GM18861 (cell line): ENCODE measurements around the gene TPPP2.

Experiments used
- ATAC-seq: cut with Tn5 transposase; IDR thresholded peaks from one replicate; pipeline ENCODE4 v1.9.1; 2021; ENCODE audit not compliant: unreplicated experiment

TPPP2 gene

DNA sequence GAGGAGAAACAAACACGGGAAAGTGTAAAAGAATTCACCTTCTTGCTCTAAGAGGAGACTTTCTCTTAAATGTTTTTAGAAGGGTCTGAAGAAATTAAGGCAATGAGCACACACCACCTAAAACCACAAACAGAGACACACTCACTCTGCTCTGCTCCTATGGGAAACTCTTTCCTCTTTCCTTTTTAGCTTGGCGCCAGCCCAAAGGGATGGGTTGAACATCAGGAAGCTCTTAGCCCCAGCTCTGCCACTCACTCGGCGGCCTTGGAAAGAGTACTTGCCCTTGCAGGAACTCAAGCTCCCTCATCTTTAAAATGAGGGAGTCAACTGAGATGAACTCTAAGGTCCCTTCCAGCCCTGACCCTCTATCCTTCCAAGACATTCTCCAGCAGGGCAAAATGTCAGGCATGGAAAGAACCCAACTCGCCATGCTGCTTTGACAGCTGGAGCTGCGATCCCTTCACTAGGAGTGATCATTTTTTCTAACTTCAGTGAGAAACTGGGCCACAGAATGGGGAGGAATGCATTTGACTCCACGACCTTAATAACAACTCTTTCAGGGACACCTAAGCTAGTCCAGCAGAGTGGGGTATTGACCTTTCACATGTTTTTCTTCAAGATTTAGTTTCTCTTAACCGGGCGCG, 26.6 kb downstream of the TPPP2 start:
- ATAC-seq, result no peak

DNA sequence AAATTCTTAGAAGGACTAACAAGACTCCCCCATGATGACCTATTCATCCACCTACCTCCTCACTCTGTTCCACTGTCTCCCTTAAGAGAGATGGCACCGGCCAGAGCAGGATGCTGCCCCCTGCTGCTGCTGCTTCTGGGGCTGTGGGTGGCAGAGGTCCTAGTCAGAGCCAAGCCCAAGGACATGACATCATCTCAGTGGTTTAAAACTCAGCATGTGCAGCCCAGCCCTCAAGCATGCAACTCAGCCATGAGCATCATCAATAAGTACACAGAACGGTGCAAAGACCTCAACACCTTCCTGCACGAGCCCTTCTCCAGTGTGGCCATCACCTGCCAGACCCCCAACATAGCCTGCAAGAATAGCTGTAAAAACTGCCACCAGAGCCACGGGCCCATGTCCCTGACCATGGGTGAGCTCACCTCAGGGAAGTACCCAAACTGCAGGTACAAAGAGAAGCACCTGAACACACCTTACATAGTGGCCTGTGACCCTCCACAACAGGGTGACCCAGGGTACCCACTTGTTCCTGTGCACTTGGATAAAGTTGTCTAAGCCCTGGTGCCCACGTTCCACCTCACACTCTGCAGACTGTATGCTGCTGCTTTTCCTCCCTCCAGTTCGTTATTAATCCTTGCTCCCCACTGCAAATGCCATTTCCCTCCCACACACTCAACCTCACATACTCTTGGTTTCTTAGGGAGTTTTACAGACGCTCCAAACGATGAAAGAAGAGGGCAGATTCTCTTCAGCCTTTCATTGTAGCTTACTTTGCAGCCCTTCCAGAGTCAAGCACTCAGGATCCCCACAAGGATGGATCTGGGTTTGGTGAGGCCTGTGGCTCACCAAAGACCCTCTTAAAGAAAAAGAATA, 28.0 kb downstream of the TPPP2 start, which contains the start of gene RNASE8:
Gene RNASE8, plus strand, starts transcription at position 20 of the 873 bp plus-strand sequence. Its CDS starts 71 bp downstream, at position 91.
- ATAC-seq, result no peak

DNA sequence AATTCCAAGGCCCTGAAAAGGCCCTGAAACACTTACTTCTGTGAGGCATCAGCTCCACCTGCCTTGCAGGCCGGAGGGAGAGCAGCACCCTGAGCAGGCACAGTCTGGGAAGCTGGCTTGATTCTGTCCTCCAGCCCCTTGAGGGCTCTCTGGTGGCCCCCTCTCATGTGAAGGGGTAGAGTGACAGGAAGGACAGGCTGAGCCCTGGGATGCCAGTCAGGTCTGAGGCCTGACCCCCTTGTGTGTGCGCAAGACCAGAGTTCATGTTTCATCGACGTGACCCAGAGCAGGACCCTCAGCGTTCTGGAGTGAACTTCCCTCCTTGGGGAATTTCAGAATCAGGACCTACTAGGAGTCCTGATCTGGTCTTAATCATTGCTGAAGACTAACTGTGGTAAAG, 28.9 kb downstream of the TPPP2 start:
- no peak for ATAC-seq

DNA sequence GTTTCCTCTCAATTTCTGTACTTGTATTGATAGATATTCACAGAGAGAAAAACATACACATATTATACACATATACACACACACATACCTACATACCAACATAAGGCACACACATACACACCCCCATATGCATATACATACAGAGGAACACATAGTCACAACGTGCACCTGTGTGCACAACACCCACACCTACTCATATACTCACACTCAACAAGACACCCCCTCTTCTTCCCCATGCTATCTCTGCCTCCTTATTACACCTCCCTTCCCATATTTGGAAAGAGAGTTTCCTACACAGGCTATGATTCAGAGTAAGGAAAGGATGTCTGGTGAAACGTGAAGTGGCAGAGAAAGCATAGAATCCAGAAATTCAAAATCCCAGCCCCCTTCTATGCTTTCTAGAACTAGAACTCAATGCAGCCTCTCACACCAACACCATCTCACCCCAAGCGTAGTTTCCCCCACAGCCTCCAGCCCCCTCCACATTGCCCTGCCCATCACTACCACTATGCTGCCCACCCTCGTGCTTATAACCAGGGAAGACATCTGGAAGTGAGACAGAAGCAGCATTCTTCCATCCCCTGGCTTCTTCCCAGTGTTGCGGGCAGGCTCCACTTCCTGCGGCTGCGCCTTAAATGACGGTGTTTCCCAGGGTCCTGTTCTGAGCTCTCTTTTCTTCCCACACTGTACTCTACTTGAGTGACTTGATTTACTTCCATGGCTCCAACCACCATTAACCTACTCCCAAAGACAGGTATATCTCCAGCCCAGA, 30.0 kb downstream of the TPPP2 start:
- ATAC-seq, result no peak

DNA sequence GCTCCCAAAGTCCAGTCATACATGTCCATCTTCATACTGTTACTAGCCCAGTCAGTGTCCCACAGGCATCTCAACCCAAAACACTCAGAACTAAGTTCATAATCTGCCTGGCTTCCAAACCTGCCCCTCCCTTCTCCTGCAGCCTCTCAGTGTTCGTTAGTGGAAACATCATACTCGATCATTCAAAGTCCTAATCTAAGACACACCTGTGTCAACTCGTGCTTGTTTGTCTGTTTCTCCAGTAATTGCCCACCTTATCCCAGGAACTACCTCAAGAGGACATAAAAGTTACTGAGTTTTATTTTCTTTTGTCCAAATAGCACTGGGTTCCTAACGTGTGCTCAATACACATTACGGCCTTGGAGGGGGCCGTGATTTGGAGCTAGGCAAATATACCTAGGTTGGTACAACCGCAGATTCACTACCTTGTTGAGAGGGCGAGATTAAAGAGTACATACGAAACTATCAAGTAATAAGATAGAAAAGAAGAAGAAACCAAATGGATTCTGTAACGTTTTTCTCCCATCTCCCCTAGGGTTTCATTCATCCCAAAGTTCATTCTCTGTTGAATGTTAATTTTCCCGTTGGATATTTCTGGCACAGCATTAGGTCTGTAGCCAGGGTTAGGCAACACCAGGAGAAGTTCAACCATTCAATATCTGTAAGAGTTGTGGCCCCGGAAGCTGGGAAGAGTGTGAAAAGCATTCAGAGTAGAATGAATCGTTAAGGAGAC, 30.8 kb downstream of the TPPP2 start:
- ATAC-seq, result no peak

DNA sequence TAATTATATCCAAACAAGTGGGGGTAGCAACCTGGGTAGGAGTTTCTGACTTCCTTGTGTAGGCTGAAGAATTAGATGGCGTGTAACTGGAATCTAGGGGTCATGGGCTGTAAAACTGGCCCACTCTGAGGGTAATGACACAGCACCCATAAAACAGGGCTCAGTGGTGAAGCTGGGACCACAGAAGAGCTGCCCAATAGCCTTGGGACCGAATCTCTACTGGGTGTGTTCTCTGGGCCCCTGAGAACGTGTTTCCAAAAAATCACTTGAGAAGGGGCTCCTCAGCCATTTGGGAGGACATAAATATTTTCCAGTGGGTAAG, 31.3 kb downstream of the TPPP2 start:
- ATAC-seq, result no peak

DNA sequence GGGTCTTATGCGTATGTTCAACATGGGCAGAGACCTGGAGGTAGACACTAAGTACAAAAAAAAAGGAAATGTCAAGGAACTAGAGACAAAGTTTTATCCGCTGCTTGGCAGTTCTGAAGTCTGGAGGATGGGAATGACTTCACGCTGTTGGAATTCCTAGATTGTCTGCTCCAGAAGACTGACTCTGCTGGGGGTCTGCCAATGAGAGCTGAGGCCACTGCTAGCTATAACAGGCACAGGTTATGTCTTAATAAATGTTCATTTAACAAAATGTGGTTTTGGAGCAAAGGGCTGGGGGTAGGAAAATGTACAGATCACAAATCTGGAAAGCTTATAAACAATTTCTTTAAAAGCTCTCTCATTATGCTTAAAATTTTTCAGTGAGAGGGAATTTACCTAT, 33.5 kb downstream of the TPPP2 start:
- ATAC-seq, result no peak

DNA sequence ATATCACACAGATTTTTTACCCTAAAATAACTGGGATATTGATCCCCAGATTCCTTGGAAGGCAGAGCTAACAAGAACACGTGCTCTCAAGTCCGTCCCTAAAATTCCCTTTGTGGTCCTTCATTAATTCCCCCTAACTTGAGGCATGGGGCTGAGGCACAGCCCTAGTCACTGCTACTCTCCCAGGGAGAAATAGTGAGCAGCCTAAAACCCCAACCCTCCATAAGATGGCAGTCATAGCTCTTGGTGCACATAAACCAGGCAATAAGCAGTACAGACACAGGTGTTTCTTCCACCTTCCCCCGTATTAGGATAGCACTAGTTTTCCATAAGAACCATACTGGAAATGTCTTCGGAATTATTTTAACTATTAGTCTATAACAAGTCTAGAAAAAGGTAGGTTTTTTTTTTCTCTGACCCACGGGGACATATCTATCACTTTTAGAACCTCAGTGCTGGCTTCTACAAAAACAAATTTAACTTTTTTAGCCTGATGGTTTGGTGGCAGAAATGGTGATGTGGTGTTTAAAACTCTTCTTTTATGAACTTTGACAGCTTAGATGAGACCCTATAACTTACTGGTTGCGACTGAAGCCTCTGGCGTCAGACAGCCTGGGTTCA, 37.0 kb downstream of the TPPP2 start:
- no peak for ATAC-seq

DNA sequence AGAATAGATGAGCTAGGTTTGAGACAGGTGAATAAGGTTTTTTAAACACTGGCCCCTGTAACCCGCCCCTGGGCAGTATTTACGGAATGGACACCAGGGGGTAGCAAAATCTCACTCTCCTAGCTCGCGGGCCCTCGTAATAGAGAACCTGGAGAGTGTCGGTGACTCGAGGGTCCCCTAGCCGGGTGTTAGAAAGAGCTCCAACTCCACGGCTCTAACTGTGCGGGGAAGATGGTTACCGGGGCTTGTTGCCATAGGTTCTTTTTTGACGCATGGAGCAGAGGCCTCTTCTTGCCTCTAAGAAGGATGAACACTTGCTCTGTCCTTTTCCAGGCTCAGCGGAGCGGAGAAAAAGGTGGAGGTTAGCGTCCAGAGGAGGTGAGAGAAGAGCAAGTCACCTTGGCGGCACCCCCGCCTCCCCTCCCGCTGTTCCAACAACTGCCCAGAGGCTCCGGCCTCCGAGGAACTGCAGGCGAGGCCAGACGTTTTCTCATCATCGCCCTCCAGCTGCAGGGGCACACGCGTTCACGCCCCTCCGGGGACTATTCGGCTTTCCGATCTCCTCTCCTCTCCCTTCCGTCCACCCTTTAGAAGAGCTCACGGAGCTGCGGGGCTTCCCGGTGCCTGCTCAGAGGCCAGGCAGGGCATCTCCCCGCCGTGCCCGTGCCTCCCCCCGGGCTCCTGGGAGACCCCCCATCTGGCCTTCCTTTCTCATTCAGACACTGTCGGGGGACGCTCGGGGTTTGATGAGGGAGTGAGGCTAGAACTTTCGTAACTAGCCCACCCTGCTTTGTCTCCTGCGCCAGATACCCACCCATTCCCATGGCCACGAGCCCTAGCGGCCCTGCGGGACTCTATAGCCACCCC, 38.7 kb downstream of the TPPP2 start:
- peak; percentile 33 for ATAC-seq

DNA sequence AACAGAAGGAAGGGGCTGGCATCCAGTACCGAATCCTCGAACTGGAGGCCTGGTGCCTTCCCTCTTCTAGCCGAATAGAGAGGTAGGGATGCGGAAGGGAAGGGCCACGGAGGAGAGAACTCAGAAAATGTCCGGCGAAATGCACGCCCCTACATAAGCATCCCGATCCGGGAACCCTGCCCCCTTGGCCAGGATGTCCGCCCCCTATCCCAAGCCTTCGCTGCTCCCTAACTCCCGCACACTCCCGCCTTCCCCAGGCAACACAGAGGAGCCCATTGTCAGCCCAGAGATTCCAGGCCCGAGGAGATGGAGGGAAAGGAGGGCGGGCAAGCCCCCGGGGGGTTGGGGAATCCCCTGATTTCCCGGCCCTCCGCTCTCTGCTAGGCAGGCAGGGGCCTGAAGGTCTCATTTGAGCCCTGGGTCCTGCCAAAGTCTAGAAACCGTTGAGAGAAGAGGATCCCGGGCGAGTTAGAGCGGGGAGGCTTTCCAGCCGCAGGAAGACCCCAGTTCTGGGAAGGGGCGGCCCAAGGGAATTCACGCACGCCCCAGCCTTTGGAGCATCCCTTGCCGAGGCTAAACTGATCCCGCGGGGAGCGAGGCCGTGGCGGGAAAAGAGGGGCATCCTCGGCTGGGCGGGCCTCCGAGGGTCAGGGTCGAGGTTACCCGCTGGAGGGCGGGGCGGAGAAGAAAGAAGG, 39.5 kb downstream of the TPPP2 start:
- no peak for ATAC-seq

DNA sequence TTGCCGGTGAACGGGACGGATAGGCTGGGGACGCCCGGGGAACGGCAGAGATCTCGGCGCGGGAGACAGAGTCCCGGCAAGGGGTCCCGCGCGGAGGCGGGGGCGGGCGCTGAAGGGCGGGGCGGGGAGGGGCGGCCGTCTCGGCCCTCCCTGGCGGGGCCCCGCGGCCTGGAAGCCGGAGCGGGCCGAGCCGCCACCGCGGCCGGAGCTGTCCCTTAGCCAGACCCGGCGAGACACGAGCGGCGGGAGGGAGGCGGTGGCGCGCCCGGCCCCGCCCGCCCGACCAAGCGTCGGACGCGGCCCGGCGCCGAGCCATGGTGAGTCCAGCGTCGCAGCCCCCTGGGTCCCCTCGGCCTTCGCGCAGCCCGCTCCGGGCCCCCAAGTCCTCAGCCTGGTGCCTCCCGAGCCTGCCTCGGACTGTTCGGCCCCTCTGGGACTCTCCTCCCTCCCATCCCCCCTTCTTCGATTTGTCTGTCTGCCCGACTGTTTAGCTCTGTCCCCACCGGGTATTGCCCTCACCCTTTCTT, 40.1 kb downstream of the TPPP2 start, which contains the start of gene ARHGEF40:
Gene ARHGEF40, plus strand, starts transcription at position 222 of the 527 bp plus-strand sequence. Its CDS starts 93 bp downstream, at position 315.
- no peak for ATAC-seq

DNA sequence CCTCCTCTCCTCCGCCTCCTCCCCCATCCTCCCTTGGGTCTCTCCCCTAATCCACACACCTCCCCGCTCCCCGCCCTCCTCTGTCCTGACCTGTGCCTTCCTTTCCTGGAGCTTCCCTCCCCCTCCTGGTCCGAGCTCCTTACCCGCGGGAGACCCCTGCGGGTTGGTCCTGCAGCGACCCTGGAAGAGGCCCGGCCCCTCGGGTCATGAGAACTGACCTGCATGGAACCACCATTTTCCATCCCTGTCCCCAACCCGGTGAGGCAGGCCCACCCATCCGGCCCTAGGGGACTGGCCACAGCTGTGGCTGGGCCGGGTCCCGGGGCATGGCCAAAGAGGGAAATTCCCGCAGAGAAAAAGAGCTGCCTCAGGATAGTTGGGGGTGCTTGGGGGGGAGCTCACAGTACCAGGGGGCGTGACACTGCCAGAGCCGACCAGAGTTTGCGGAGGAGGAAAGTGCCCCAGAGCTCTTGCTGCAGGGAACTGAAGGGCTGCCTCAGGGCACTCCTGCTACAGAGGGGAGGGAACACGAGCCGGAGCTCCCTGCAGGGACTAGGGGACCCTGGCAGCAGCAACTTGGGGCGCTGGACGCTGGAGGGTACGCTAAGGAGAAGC, 40.7 kb downstream of the TPPP2 start:
- peak; percentile 2 for ATAC-seq

DNA sequence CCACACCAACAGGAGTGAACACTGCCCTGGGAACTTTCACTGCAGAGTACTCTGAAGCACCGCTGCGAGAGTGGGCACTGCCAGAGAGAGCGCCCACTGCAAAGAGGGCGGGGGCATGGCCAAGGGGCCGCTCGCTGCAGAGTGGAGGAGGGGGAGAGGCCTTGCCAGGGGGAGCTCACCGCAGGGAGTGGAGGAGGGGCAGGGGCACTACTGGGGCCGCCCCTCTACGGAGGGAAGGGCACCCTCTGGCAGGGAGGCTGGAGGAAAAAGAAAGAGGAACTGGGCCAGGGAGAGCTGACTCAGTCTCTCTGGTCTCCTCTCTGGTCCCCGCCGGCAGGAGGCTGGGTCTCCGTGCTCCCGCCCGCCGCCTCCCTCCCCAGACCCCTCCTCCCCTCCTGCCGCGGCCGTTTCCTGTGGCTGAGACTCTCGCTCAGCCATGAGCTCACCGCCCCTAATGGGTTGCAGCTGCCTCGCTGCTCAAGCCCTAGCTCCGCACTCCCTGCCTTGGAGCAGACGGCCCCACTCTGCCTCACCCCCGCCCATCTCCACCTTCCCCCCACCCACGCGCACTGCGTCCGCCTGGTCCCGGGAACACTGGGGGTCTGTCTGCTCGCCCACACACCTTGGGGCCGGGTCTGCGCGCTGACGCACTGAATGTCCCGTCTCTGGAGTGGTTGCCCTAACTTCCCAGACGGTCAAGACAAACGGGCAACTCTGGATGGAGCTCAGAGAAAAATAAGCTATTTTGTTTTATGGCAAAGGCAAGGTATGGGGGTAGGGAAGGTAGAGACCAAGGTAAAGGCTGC, 41.4 kb downstream of the TPPP2 start:
- ATAC-seq, result peak; percentile 48

DNA sequence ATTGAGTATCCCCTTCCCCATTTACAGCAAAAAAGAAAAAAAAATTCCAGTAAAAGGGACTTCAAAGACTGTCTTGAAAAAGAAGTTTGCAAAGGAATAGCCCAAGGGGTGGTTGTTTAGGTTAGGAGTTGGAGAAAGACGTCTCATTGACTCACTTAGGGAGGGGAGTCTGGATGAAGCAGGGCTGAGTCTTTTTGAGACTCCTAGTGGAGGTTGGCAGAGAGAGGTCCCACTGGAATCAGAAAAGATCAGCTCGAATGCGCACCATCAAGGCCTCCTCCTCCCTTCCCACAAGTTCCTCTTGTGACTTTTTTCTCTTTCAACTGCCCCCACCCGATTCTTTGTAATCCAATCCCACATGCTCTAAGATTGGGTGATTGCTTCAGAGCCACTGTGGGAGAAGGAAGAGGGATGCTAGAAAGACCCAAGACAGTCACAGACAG, 42.0 kb downstream of the TPPP2 start:
- ATAC-seq, result no peak

DNA sequence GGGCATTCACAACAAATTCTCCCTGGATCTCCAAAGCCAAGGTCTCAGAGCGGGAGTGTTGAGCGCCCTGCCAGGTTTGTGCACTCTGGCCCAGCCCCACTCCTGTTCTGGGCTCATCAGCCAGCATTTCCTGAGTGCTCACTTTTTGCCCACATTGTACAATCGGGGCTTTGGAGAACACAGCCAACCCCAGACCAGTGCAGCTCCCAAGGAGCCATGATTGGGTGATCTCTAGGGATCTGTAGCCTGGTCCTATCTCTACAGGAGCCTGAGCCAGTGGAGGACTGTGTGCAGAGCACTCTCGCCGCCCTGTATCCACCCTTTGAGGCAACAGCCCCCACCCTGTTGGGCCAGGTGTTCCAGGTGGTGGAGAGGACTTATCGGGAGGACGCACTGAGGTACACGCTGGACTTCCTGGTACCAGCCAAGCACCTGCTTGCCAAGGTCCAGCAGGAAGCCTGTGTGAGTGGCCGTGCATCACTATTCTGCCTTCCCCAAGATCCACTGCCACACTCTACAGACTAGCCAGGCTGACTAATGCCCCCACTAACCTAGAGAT, 42.8 kb downstream of the TPPP2 start:
- ATAC-seq, result no peak

DNA sequence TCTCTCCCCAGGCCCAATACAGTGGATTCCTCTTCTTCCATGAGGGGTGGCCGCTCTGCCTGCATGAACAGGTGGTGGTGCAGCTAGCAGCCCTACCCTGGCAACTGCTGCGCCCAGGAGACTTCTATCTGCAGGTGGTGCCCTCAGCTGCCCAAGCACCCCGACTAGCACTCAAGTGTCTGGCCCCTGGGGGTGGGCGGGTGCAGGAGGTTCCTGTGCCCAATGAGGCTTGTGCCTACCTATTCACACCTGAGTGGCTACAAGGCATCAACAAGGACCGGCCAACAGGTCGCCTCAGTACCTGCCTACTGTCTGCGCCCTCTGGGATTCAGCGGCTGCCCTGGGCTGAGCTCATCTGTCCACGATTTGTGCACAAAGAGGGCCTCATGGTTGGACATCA, 43.9 kb downstream of the TPPP2 start:
- no peak for ATAC-seq
